DOHH2 (cell line): ENCODE data around the gene PRSS16.

ENCODE experiments used
- EZH2phosphoT487 ChIP-seq: fragments of 200-600 bp; sonication (generic); IDR thresholded peaks from 2 replicates; pipeline ENCODE4 v1.6.1; 2017; ENCODE audit warnings: borderline replicate concordance, mild to moderate bottlenecking, antibody characterized with exemption, low read length, moderate library complexity, mixed read lengths
- TF ChIP-seq, protein P1 (sequence below): fragments of 200-600 bp; sonication (generic); IDR thresholded peaks from one replicate; pipeline ENCODE4 v1.5.1; 2014; ENCODE audit warnings: antibody characterized with exemption, mild to moderate bottlenecking, low read depth, low read length; ENCODE audit not compliant: poor library complexity, severe bottlenecking

GRCh38 chr6:27294409-27294808 is 46.9 kb downstream of the PRSS16 start:
- TF ChIP-seq, protein P1, sequence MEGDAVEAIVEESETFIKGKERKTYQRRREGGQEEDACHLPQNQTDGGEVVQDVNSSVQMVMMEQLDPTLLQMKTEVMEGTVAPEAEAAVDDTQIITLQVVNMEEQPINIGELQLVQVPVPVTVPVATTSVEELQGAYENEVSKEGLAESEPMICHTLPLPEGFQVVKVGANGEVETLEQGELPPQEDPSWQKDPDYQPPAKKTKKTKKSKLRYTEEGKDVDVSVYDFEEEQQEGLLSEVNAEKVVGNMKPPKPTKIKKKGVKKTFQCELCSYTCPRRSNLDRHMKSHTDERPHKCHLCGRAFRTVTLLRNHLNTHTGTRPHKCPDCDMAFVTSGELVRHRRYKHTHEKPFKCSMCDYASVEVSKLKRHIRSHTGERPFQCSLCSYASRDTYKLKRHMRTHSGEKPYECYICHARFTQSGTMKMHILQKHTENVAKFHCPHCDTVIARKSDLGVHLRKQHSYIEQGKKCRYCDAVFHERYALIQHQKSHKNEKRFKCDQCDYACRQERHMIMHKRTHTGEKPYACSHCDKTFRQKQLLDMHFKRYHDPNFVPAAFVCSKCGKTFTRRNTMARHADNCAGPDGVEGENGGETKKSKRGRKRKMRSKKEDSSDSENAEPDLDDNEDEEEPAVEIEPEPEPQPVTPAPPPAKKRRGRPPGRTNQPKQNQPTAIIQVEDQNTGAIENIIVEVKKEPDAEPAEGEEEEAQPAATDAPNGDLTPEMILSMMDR: no peak
- TF ChIP-seq EZH2phosphoT487: no peak
